LoVo (cell line): ENCODE measurements around the gene QKI.
"Not testable (repeated sequence)": the region's sequence is repeated elsewhere in the genome, so short reads cannot be mapped to it uniquely, and the experiment has no call there.

Source experiments
- DNase-seq: peaks from one replicate; pipeline ENCODE4 v3.0.0-alpha.2; 2016; ENCODE audit warnings: low spot score

QKI gene

DNA sequence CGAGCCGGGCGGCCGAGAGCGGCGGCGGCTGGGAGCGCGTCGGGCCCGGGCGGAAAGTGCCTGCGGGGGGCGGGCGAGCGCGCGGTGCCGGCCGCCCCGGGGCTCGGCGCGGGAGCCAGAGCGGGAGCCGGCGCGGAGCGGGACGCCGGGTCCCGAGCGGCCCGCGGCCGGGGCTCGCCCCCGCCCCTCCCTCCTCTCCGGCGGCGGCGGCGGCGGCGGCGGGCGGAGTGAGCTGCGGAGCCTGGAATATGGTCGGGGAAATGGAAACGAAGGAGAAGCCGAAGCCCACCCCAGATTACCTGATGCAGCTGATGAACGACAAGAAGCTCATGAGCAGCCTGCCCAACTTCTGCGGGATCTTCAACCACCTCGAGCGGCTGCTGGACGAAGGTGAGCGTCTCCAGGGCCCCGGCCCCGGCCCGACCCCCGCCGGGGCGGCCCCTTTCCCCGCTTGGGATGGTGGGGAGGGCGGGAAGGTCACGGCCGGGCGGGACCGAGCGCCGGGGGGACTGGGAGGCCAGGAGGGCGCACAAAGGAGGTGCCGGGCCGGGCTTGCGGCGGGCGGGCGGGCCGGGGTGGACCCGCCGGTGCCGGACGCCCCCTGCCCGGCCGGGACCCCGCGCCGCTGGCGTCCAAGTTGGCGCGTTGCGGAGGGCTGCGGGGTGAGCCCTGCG lies 565 bp downstream of the QKI start:
- DNase-seq, result no peak

DNA sequence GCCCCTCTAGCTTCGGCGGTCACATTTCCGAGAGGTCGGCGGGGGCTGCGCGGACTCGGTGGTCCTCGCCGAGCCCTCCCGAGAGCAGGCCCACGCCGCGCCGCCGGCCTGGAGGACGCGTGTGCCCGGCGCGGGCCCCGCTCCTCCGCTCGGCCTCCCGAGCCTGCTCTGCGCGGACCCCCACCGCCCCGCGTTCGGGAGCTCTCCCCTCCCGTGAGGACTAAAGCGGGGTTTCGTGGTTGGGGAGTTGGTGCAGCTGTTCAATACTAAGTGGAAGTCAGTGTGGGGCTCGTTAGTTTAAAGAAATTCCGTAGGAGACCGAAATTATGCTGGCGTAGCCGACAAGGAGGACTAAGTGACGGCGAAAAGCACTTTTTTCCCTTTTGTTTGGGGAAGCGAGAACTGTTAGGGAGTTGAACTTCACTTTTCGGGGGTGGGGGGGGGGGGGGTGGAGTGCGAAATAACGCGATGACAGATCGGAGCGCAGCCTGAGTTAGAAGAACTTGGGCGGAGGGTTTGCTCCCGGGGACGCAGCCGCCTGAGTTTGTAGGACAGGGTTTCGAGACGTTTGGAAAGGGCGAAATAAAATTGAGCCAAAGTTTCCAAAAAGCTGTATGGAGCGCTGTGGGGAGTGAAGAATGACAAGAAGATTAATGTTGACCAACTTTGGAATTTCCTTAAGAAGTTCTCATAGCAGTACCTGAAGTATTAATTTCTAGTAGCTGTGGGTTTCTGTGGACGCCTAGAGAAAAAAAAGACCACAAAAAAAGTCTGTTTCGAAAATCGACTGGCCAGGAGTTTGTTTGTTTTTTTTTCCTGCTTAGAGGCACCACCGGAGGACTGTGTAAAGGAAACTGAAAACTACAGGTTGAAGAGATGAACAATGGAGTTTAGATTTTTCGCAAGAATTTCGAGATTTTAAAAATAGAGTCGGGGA lies 1.4 kb downstream of the QKI start:
- no peak for DNase-seq

DNA sequence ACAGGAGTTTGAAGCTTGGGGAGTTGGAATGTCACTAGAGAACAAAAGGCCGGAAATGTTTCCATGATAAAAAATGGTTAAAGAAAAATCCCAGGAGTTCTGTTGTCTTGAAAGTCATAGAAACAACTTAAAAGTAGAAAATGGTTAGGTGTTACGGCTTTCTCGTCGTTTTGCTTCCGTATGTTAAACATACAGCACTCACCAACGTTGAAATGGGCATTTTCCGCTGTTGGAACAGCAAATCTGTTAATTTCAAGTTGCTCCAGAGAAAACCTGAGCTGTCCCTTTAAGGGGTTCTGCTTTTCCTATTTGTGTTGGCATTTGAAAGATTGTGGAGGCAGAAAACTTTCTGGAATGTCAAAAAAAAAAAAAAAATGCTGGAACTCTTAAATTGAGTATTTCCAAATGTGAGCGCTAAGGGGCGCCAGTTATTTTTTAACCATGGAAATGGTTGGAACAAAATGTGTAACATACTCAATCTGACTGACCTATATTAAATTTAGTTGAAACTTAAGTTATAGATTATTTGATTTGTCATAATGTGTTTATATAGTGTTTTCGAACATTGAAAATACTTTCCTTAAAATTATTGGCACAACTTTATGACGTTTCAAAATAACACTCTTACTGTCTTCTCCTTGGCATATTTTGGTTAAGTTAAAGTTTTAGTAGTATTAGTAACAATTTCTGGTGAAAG lies 2.2 kb downstream of the QKI start:
- DNase-seq, result peak; percentile 59

DNA sequence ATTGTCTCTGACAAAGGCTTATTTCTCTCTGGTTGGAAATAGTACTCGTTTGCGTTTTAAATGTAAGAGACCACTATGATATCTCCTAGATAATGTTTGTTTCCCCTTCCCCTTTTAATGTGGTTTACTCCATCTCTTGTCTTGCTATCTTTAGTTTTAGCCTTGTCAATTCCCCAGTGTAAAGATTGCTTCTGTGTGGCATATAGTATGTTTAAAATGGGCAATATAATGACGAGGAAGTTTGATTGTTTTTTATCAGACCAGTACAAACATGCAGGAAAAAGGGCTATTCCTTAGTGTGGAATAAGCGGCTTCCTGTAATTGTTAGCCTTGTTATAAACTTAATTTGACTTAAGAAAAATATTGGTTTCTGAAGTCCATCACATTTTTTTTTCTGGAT lies 3.1 kb downstream of the QKI start:
- DNase-seq, result no peak

DNA sequence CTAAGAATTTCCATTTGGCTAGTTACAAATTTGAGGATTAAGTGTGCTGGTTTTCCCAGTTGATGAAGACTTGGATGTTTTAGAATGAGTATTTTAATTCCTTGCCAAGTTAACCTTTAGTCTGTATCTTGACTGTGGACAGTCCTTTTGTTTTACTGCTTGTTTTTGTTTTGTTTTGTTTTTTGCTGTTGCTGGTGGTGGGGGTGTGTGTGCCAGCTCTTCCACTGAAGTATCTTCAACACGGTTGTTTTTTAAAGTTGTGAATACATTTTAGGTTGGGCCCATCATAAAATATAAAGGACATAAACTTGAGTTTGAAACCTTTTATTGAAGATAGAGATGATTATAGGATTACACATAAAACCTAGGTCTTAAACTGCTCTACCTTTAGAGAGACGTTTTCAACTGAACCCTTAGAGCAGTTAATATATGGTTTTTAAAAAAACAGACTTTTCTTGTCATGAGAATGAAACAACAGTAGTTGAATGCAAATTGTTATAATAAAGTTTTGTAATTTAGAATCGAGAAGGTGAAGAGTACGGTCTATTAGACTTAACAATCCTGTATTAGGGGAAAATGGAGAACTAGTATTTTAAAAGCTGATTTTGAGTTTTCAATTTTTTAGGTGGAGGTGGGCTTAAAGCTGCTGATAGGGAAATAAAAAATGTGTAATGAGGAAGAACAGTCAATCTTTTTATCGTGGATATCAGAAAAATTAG lies 4.0 kb downstream of the QKI start:
- DNase-seq, result no peak

DNA sequence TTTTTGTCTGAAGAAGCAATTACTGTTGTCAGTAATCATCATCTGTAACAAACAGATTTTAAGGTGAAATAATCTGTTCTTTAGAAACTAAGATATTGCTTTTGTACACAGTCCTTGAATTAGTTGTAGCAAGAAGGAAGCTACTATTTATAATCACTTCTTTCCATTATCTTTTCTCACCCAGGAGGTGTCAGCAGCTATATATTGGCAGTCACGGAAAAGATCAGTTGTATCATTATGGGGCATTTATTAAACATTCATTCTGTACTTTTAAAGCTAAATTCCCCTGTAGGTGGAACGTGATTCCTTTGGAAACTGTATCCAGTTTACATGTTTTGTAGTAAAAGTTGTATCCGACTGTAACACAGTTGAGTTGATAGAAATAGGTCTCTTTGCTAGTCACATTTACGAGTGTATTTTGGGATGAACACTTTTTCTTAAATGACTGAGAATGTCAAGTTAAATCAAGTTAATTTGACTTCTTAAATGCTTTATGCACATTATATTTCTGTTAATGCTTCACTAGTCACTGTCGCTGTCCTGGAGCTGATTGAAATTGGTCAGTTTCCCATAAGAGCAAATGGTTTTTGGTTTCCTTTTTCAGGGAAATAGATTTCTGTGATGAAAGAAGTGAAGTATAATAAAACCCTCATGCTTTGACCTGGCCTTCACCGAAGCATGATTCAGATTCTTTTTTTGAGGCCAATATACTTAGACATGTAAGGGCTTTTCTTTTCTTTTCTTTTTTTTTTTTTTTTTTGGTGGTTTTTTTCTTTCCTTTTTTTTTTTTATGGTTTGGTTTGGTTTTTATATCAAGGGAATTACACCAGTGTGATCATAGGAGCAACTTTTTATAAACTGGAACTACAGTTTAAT lies 5.1 kb downstream of the QKI start:
- no peak for DNase-seq

DNA sequence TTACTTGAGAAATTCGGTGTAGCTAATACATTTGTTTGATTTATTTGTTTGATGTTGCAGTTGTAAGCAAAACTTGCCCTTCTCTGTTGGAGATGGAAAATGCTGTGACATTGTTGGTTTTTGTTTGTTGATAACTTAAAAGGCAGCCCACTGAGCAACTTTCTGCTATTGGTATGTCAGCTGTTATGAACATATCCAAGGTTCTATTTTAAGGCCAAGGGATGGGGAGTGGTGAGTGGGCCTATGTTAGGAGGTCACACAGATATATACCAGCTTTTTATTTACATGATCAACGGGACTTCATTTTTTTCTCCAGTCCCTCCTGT lies 5.7 kb downstream of the QKI start:
- DNase-seq, result no peak

DNA sequence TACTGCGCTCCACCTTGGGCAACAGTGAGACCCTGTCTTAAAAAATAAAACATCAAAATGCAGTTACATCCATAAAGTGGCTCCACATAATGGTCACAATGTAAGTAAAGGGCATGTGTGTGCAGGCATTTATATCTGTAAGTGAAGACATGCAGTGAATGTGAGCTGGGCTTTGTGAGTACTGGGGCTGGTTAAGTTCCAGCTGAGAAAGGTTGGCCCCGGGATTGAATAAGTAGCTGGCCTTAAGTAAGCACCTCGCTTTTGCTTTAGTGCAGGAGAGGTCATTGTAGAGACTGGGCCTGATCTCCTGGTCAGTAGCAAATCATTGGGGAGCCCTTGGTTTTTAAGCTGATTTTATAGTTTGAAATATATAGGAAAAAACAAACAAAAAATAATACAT lies 8.0 kb downstream of the QKI start:
- no peak for DNase-seq

DNA sequence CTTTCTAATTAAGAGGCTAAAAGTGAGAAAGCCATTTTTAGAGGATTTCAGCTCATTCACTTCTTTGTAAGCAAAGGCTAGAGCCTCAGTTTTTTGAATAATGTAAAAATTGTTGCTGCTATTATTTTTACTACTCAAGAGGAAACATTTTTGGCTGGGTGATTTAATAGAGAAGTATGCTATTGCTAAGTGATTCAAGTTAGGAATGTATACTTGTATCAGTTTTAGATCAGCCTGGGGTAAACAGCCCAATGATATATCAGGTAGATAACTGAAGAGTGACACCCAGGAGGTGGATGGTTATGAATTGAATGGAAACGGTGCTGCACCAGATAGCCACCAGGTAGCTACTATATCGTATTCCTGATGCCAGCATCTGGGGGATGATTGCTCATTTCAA lies 9.2 kb downstream of the QKI start:
- no peak for DNase-seq

DNA sequence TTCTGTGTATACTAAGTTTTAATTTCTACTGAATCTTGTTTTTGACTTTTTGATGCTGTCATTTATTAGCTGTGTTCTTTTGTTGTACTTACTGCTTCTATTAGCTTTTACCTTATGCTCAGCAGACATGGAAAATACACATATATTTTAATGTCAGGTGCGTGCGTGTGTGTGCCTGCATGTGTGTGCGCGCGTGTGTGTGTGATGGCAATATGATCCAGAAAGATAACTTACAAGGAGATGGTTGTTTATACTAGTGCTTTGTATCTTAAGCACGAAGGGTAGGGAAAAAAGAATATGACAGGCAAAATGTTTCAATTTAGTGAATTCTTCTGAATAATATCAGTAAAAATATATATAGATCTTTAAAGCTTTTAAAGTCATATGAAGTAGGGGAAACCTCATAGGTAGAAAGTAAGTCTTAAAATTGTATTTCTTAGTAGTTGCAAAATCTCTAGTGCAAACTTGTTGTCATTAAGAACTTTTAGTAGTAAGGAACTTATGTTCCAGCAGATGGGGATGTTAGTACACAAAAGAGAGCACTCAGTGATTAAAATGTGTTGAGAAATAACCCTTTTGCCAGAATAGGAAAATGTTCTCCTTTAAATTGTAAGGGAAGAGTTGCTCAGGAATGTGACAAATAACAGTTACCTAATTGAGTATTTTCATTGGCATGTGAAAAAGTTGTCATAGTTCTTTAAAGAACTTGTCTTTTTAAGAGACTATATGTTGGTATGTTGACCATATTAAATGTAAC lies 13.2 kb downstream of the QKI start:
- peak; percentile 29 for DNase-seq

DNA sequence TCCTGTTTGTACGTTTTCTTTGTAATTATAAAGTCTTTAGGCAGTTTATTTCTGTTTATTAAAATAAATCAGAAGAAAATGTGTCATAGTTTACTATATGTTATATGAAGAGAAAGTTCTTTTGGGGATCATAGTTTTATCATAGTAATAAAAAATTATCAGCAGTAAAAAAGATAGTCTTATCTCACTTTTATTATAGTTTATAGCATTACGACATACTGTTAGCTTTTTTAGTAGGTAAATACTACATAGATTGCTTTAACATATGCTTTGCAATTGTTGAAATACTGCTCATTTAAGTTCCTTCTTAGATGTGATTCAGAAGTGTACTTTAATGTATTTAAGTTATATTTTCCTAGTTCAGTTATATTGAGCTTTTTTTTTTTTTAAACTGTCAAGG lies 13.9 kb downstream of the QKI start:
- DNase-seq, result no peak

DNA sequence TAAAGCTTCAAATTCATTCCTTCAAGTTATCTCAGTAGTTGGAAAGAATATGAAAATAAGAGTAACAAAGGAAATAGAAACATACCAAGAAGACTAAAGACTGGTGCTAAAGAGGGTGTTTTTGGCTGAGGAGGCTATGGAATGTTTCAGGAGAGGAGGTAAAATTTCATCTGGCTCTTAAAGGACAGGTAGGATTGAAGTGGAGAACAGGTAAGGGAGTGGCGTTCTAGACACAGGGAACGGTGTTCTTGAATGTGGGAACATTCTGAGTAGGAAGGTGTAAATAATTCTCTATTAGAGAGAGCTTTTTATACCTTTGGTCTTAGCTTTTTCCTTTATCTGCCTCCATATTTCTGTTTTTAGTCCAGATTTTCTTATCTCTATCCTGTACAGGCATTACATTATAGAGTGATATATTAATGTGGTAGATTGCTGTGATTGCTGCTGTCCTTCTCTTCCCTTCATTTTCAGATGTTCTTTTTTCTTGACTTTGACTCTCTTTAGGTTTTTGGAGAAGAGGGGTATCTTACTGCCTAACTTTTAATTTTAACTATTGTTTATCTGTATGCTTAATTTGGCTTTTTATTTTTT lies 15.4 kb downstream of the QKI start:
- no peak for DNase-seq

DNA sequence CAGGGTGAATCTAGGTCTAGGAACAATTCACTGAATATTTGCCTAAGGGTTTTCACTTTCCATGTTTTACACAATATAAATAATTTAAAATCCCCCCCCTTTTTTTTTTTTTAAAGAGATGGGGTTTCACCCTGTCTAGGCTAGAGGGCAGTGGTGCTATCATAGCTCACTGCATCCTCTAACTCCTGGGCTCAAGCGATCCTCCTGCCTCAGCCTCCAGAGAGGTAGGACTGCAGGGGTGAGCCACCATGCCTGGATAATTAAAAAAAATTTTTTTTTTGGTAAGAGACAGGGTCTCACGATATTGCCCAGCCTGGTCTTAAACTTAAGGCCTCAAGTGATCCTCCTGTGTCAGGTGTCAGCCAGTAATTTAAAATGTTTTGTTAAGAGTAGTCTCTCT lies 17.8 kb downstream of the QKI start:
- no peak for DNase-seq

DNA sequence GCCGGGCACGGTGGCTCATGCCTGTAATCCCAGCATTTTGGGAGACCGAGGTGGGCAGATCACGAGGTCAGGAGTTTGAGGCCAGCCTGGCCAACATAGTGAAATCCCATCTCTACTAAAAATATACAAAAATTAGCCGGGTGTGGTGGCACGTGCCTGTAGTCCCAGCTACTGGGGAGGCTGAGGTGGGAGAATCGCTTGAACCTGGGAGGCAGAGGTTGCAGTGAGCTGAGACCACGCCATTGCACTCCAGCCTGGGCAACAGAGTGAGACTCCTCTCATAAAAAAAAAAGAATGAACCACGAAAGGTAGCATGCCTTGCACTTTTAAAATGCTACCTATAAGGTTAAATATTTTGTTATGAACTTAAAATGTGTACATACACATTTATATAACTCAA lies 19.0 kb downstream of the QKI start:
- not testable (repeated sequence) for DNase-seq

DNA sequence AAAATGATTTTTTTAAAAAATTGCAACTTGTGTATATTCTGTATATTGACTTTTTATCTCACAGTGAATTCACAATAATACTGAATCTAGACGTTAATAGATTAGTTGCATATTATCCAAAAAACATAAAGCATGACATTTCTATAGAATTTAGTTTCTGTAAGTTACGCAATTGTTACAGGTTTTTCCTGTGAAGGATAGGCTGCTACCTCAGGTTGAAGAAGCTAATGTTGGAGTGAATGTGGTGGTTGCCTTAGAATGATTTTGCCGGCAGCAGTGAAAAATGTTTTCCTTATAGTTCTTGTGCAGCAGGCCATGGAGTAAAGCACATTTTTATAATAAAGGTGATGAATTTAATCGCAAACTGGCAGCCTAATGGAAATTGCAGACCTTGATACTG lies 20.5 kb downstream of the QKI start:
- no peak for DNase-seq

DNA sequence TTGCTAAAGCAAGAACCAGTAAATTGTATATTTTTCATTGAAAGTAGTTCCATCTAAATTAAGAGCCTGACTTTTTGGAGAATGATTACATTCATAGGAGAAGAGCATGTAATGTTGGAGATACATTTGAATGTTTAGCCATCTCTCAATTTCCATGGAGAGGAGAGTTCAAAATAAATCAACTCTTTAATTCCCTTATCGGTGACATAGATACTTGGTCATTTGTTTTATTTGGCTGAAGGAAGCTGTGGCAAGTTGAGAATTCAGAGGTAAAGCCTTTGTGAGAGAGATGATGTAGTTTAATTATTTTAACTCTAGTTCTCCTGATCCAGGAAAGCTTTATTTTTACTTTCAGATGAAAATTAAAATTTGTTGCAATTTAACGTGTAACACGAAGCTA lies 22.3 kb downstream of the QKI start:
- DNase-seq, result no peak

DNA sequence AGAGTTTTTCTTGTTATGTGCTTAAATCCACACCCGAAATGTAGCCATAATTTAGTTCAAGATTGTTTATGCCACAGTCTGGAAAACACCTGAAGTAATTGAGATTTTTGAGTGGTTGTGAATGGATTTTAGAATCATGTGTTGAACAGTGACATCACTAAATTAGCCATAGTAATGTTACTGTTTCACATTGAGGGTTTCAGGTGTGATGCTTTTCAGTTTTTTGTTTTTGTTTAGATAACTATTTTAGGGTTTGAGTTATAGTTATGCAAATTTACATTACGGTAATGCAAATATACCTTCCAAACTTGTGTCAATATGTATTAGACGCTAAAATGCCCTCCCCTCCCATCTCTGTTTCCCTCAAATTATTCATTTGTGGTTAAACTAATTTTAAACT lies 22.9 kb downstream of the QKI start:
- no peak for DNase-seq

DNA sequence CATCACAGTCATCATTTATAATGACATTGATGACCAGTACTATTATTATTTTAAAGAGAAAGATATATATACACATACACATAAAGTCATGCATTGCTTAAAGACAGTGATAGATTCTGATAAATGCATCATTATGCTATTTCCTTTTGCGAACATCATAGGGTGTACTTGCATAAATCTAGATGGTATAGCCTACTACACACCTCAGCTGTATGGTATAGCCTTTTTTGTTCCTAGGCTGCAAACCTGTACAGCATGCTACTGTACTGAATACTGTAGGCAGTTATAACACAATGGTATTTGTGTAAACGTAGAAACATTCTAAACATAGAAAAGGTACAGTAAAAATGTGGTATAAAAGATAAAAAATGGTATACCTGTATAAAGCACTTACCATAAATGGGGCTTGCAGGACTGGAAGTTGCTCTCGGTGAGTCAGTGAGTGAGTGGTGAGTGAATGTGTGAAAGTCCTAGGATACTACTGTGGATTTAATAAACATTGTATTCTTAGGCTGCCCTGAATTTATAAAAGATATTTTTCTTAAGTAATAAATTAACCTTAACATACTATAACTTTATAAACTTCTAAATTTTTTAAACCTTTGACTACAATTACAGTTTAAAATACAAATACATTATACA lies 23.9 kb downstream of the QKI start:
- no peak for DNase-seq

DNA sequence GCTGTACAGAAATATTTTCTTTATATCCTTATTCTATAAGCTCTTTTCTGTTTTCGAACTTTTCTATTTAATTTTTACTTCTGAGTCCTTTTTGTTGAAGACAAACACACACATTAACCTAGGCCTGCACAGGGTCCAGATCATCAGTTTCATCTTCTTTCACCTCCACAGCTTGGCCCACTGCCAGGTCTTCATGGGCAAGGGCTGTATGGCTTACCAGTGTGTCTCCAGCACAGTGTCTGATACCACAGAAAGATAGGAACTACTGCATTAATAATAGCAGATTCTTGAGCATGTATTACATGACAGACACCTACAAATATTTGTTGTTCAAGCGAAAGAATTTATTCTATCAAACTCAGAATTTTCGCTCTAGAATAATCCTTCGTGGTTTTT lies 24.4 kb downstream of the QKI start:
- no peak for DNase-seq

DNA sequence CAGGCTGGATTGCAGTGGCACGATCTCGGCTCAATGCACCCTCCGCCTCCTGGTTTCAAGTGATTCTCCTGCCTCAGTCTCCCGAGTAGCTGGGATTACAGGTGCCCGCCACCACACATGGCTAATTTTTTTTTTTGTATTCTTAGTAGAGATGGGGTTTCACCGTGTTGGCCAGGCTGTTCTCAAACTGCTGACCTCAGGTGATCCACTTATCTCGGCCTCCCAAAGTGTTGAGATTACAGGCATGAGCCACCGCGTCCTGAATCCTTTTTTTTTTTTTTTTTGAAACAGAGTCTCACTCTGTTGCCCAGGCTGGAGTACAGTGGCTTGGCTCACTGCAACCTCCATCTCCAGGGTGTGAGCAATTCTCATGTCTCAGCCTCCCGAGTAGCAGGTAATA lies 24.9 kb downstream of the QKI start:
- DNase-seq, result not testable (repeated sequence)
